SK-N-SH treated with all-trans-retinoic acid at 6 μM for 48 hours (cell line): ENCODE results near the gene HS3ST5.

ENCODE experiments used
- ATAC-seq: fragments of 200-7000 bp; cut with Tn5 transposase; 3 replicates; pipeline ENCODE4 v1.9.1; 2020; ENCODE audit warnings: mild to moderate bottlenecking, moderate library complexity
- ARNTL ChIP-seq: fragments of 450-650 bp; formaldehyde crosslinking; IDR thresholded peaks from 2 replicates; pipeline ENCODE4 v1.5.0; 2020; ENCODE audit warnings: low read depth, mild to moderate bottlenecking, moderate library complexity, borderline replicate concordance
- BACH2 ChIP-seq: fragments of 250-450 bp; sonication (Bioruptor Pico); IDR thresholded peaks from 2 replicates; pipeline ENCODE4 v1.9.0; 2021; ENCODE audit warnings: mild to moderate bottlenecking, borderline replicate concordance
- CSDC2 ChIP-seq: fragments of 250-450 bp; sonication (Bioruptor Pico); IDR thresholded peaks from 2 replicates; pipeline ENCODE4 v1.5.0; 2020; ENCODE audit warnings: mild to moderate bottlenecking, moderate library complexity
- CSRNP3 ChIP-seq: fragments of 250-450 bp; sonication (Bioruptor Pico); IDR thresholded peaks from 2 replicates; pipeline ENCODE4 v1.5.1; 2021; ENCODE audit warnings: mild to moderate bottlenecking, moderate library complexity
- ESRRG ChIP-seq: fragments of 250-450 bp; sonication (Bioruptor Pico); IDR thresholded peaks from 2 replicates; pipeline ENCODE4 v1.6.1; 2021; ENCODE audit warnings: mild to moderate bottlenecking
- GLIS3 ChIP-seq: fragments of 250-450 bp; sonication (Bioruptor Pico); IDR thresholded peaks from 2 replicates; pipeline ENCODE4 v1.5.0; 2020; ENCODE audit warnings: mild to moderate bottlenecking, moderate library complexity
- OSR1 ChIP-seq: fragments of 250-450 bp; sonication (Bioruptor Pico); IDR thresholded peaks from 2 replicates; pipeline ENCODE4 v1.8.0; 2022; ENCODE audit warnings: moderate library complexity, mild to moderate bottlenecking, inconsistent platforms
- POU6F1 ChIP-seq: fragments of 250-450 bp; sonication (Bioruptor Pico); IDR thresholded peaks from 2 replicates; pipeline ENCODE4 v1.8.0; 2021; ENCODE audit warnings: low read depth, mild to moderate bottlenecking, moderate library complexity, borderline replicate concordance
- RARB ChIP-seq: fragments of 250-450 bp; sonication (Bioruptor Pico); IDR thresholded peaks from 2 replicates; pipeline ENCODE4 v1.8.0; 2021; ENCODE audit warnings: mild to moderate bottlenecking, moderate library complexity
- SNAI2 ChIP-seq: fragments of 250-450 bp; sonication (Bioruptor Pico); IDR thresholded peaks from 2 replicates; pipeline ENCODE4 v1.5.0; 2020; ENCODE audit warnings: mild to moderate bottlenecking, moderate library complexity
- TCF4 ChIP-seq: fragments of 250-450 bp; sonication (Bioruptor Pico); IDR thresholded peaks from 2 replicates; pipeline ENCODE4 v1.8.0; 2021; ENCODE audit warnings: mild to moderate bottlenecking, moderate library complexity, borderline replicate concordance
- TOX ChIP-seq: fragments of 250-450 bp; sonication (Bioruptor Pico); IDR thresholded peaks from 2 replicates; pipeline ENCODE4 v1.8.0; 2021; ENCODE audit warnings: mild to moderate bottlenecking, moderate library complexity, borderline replicate concordance
- TSHZ2 ChIP-seq: fragments of 250-450 bp; sonication (Bioruptor Pico); IDR thresholded peaks from 2 replicates; pipeline ENCODE4 v1.5.0; 2020; ENCODE audit warnings: mild to moderate bottlenecking, moderate library complexity
- ZC3H10 ChIP-seq: fragments of 250-450 bp; sonication (Bioruptor Pico); IDR thresholded peaks from 2 replicates; pipeline ENCODE4 v1.5.1; 2021; ENCODE audit warnings: mild to moderate bottlenecking, moderate library complexity
- ZFP30 ChIP-seq: fragments of 450-650 bp; formaldehyde crosslinking; IDR thresholded peaks from 2 replicates; pipeline ENCODE4 v1.5.0; 2022; ENCODE audit warnings: mild to moderate bottlenecking, moderate library complexity
- ZNF565 ChIP-seq: fragments of 450-650 bp; formaldehyde crosslinking; conservative IDR thresholded peaks from 2 replicates; pipeline ENCODE4 v1.5.0; 2020; ENCODE audit warnings: low read depth, mild to moderate bottlenecking, moderate library complexity
- ZNF8 ChIP-seq: fragments of 450-650 bp; formaldehyde crosslinking; IDR thresholded peaks from 2 replicates; pipeline ENCODE4 v1.5.0; 2020; ENCODE audit warnings: mild to moderate bottlenecking, moderate library complexity
- TF ChIP-seq, protein P1 (sequence below): fragments of 250-450 bp; sonication (Bioruptor Pico); IDR thresholded peaks from 2 replicates; pipeline ENCODE4 v1.8.0; 2020; ENCODE audit warnings: mild to moderate bottlenecking, moderate library complexity, borderline replicate concordance
- TF ChIP-seq, protein P2 (sequence below): fragments of 250-450 bp; sonication (Bioruptor Pico); IDR thresholded peaks from 2 replicates; pipeline ENCODE4 v1.5.1; 2020; ENCODE audit warnings: low read depth, mild to moderate bottlenecking, moderate library complexity

HS3ST5 gene

GRCh38 chr6:114342826-114343781 lies at the start of gene HS3ST5:
HS3ST5 (minus strand) TSS chr6:114343023; CDS start chr6:114062845, 280,178 bp downstream.
- ATAC-seq: peak; percentile 89
- TF ChIP-seq TOX (CRISPR knock-in tag): no peak
- no peak for TF ChIP-seq ZFP30 (CRISPR knock-in tag)
- no peak for TF ChIP-seq RARB (CRISPR knock-in tag)
- TF ChIP-seq, protein P1, sequence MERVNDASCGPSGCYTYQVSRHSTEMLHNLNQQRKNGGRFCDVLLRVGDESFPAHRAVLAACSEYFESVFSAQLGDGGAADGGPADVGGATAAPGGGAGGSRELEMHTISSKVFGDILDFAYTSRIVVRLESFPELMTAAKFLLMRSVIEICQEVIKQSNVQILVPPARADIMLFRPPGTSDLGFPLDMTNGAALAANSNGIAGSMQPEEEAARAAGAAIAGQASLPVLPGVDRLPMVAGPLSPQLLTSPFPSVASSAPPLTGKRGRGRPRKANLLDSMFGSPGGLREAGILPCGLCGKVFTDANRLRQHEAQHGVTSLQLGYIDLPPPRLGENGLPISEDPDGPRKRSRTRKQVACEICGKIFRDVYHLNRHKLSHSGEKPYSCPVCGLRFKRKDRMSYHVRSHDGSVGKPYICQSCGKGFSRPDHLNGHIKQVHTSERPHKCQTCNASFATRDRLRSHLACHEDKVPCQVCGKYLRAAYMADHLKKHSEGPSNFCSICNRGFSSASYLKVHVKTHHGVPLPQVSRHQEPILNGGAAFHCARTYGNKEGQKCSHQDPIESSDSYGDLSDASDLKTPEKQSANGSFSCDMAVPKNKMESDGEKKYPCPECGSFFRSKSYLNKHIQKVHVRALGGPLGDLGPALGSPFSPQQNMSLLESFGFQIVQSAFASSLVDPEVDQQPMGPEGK (CRISPR knock-in tag): no peak
- no peak for TF ChIP-seq SNAI2
- TF ChIP-seq POU6F1 (CRISPR knock-in tag): no peak
- TF ChIP-seq, protein P2, sequence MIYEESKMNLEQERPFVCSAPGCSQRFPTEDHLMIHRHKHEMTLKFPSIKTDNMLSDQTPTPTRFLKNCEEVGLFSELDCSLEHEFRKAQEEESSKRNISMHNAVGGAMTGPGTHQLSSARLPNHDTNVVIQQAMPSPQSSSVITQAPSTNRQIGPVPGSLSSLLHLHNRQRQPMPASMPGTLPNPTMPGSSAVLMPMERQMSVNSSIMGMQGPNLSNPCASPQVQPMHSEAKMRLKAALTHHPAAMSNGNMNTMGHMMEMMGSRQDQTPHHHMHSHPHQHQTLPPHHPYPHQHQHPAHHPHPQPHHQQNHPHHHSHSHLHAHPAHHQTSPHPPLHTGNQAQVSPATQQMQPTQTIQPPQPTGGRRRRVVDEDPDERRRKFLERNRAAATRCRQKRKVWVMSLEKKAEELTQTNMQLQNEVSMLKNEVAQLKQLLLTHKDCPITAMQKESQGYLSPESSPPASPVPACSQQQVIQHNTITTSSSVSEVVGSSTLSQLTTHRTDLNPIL (CRISPR knock-in tag): no peak

DNA sequence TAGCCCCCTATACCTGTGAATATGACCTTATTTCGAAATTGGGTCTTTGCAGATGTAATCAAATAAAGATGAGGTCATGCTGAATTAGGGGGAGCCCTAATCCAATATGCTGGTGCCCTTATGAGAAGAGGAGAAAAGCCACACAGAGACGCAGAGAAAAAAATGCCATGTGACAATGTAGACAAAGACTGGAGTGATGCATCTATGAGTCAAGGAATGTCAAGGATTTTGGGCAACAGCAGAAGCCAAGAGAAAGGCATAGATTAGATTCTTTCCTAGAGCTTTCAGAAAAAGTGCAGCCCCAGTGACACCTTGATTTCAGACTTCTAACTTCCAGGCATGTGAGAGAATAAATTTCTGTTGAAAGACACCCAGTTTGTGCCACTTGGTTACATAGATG lies 47.4 kb upstream of the HS3ST5 start:
- ATAC-seq: no peak
- TF ChIP-seq ARNTL (CRISPR knock-in tag) (no peak), ZC3H10 (CRISPR knock-in tag) (no peak), ZNF8 (CRISPR knock-in tag) (no peak), BACH2 (CRISPR knock-in tag) (no peak), CSDC2 (CRISPR knock-in tag) (no peak)
- TF ChIP-seq, protein P1 (CRISPR knock-in tag): no peak

GRCh38 chr6:114389111-114389510 lies 46.3 kb upstream of the HS3ST5 start:
- no peak for TF ChIP-seq POU6F1 (CRISPR knock-in tag)
- TF ChIP-seq TCF4 (CRISPR knock-in tag): no peak
- TF ChIP-seq OSR1 (CRISPR knock-in tag): no peak
- no peak for ATAC-seq

DNA sequence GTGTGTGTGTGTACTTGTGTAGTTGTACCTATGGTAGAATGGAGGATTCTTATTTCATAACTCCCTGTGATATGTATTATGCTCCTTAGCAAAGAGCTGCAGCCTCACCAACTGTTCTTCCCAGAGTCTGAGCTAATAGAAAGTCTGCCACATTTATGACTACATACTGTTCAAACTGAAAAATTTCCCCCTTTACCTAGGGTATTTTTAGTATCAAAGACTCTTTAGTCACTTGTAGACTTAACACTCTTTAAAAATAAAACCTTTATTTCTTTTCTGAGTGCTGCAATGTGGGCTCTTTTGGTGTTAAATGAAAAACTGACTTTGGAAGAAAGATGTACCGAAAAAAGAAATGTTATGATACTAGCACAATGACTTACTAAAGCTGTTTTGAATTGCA lies 39.6 kb upstream of the HS3ST5 start:
- no peak for ATAC-seq
- no peak for TF ChIP-seq TOX (CRISPR knock-in tag)
- TF ChIP-seq ZNF565: no peak
- TF ChIP-seq OSR1 (CRISPR knock-in tag): no peak
- no peak for TF ChIP-seq CSRNP3
- no peak for TF ChIP-seq TCF4 (CRISPR knock-in tag)
- TF ChIP-seq ZFP30 (CRISPR knock-in tag): no peak
- no peak for TF ChIP-seq ESRRG (CRISPR knock-in tag)
- no peak for TF ChIP-seq POU6F1 (CRISPR knock-in tag)
- TF ChIP-seq TSHZ2 (CRISPR knock-in tag): no peak
- TF ChIP-seq CSDC2 (CRISPR knock-in tag): no peak
- TF ChIP-seq GLIS3 (CRISPR knock-in tag): no peak
